Measurements from ENCODE around the gene RNF13.
A peak's percentile ranks its signal among the peaks of the same experiment; 100 is the strongest.
"Not testable (repeated sequence)": the region's sequence is repeated elsewhere in the genome, so short reads cannot be mapped to it uniquely, and the experiment has no call there.

The RNF13 gene

GRCh38 chr3:149902498-149903139 is 89.6 kb downstream of the RNF13 start:
- no peak for DNase-seq

DNA sequence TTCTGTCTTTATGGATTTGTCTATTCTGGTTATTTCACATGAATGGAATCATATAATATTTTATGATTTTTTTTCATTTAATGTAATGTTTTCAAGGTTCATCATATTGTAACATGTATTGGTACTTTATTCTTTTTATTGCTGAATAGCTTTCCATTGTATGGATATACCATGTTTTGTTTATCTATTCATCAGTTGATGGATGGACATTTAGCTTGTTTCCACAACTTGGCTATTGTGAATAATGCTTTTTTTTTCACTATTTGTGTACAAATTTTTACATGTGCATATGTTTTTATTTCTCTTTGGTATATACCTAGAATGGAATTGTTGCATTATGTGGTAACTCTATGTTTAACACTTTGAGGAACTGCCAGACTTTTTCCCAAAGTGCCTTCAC is 93.0 kb downstream of the RNF13 start:
- no peak for DNase-seq

- DNase-seq: no peak
Observed at GRCh38 chr3:149908424-149908957, 95.5 kb downstream of the RNF13 start.

DNA sequence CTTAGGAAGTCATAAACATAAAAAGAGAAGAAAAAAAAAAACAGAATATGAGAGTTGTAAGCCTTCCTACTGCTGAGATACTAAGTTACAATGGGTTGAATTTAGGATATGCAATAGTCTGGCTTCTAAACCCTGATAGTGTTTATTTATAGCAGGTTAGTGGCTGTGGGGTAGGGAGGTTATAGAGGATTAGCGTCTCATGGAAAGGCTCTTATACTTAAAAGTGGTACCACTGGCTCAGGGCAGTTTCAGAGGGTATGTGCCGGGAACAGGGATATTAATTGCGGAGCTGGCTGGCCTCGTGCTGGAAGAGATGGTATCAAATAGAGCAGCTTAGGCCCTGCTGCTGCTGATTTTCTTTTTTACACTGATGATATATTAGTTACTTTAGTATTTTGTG is 96.9 kb downstream of the RNF13 start:
- no peak for DNase-seq

DNA sequence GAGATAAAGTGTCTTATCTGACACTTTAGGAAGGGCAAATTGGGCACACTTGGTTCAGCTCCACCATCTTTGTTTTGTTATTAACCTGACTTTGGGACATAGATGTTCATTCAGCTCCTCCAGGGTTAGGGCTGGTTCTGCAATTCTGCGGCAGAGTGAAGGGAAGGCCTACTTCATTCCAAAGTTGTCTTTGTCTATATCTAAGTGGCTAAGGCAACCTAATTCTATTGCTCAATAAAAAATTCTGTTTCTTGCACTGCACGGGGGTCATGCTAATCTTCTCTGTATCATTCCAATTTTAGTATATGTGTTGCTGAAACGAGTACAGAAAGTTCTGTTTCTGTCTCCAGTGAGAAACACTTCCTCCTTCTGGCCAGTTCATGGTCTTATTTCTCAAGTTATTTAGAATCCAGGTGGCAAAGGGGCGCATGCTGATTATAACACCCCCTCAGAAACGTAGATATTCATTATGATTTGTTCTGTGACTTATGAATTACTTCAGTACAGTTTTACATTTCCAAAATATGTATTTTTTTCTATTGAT is 104.2 kb downstream of the RNF13 start:
- DNase-seq: no peak

DNA sequence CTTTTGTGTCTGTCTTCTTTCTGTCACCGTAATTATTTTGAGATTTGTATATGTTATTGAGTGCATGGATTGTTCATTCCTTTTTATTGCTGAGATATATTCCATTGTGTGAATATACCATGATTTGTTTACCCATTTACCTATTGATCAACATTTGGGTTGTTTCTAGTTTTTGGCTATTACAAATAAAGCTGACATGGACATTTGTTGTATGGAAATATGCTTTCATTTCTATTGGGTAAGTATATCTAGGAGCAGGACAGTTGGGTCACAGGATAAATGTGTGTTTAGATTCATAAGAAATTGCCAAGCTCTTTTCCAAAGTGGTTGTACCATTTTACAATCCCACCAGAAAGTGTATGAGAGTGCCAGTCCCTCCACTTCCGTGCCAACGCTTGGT is 106.5 kb downstream of the RNF13 start:
- no peak for DNase-seq

GRCh38 chr3:149920119-149920518 is 107.1 kb downstream of the RNF13 start:
- DNase-seq: no peak

DNA sequence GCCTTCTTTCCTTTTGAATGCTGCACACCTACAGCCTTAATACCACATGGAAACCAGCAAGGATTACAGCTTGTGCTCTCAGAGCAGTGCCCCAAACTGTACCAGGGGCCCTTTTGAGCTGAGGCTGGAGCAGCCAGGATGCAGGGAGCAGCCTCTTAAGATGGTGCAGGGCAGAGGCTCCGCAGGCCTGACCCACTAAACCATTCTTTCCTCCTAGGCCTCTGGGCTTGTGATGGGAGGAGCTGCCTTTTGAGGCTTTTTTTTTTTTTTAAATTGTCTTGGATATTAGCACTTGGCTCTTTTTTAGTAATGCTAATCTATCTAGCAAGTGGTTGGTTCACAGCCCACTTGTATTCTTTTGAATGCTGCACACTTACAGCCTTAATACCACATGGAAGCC is 120.0 kb downstream of the RNF13 start:
- no peak for DNase-seq

DNA sequence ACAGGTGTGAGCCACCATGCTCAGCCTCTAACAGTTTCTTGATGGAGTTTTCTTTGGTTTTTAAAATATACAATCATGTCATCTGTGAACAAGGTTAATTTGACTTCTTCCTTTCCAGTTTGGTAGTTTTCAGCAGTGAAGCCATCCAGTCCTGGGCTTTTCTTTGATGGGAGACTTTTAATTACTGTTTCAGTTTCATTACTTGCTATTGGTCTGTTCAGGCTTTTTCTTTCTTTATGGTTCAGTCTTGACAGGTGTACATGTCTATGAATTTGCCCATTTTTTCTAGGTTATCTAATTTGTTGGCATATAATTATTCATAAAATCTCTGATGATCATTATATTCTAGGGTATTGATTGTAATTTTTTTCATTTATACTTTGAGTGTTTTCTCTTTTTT is 120.8 kb downstream of the RNF13 start:
- no peak for DNase-seq

- no peak for DNase-seq
Observed at GRCh38 chr3:149934524-149934923, 121.5 kb downstream of the RNF13 start.

DNA sequence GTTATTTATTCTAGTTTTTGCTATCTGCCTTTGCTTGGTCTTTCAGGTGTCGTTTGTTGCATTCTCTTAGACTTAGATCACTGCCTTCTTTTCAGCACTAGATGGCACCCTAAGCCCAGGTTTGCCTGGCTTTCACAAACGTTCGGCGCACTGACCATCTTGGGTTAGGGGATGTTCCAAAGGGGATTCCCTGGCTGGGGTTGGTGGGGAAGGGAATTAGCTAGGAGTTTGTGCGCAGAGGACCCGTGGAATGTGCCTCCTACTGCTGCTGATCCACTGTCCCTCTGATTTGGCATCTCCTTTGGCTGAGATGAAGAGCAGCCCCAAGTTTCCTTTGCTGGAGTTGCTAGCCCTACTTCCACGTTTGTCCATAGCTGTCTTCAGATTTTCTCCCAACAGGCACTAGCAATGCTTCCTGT is 123.8 kb downstream of the RNF13 start:
- DNase-seq: peak; percentile 53

- DNase-seq: not testable (repeated sequence)
Observed at GRCh38 chr3:149938392-149939055, 125.5 kb downstream of the RNF13 start.

DNA sequence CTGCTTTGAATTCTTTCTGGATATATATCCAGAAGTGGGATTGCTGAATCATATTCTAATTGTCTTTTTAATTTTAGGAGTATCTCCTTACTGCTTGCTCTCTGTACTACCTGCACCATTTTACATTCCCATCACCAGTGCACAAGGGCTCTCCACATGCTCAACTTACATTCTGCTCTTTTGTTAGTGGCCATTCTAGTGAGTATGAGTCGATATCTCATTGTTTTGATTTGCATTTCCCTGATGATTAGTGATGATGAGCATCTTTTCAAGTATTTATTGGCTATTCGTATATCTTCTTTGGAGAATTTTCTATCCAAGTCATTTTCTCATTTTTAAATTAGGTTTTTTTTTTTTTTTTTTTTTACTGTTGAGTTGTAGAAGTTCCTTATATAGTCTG is 128.2 kb downstream of the RNF13 start:
- DNase-seq: no peak

DNA sequence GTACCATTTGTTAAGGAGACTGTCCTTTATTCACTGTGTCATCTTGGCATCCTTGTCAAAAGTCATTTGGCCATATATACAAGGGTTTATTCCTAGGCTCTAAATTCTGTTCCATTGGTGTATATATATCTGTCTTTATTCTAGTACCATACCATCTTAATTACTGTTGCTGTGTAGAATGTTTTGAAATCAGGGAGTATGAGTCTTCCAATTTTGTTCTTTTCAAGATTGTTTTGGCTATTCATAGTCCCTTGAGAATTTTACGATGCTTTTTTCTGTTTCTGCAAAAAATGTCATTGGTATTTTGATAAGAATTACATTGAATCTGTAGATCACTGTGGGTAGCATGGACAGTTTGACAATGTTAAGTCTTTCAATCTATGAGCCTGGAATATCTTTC is 128.9 kb downstream of the RNF13 start:
- DNase-seq: no peak

DNA sequence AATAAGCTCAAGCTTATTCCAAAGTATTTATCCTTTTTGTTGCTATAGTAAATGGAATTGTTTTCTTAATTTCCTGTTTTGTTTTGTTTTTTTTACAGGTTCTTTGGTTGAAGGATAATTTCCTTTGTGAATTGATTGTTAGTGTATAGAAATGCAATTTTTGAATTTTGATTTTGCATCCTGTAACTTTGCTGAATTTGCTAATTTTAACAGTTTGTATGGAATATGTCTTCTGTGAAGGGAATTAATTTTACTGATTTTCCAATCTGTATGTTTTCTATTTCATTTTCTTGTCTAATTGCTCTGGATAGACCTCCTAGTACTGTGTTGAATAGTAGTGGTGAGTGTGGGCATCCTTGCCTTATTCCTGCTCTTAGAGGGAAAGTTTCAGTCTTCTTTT is 129.4 kb downstream of the RNF13 start:
- no peak for DNase-seq

GRCh38 chr3:149943966-149944365 is 131.0 kb downstream of the RNF13 start:
- not testable (repeated sequence) for DNase-seq

- no peak for DNase-seq
Observed at GRCh38 chr3:149947231-149947630, 134.2 kb downstream of the RNF13 start.

GRCh38 chr3:149949181-149949580 is 136.2 kb downstream of the RNF13 start:
- DNase-seq: no peak

DNA sequence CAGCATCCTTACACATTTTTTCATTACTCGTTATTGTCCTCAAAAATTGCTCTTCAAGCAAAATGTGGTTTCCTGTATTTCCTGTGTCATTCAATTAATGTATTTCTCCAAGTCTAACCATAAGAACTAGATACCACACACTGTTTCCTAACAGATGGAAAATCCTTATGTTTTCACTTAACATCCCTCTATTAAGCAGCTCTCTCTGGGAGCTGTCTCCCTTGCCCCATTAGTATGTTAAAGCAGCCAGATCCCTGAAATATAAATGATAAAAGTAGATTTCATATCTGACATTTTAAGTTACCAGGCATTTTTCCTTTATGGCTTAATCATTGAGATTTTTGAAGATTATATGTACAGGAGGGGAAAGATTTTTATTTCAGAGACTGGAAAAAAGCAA is 141.8 kb downstream of the RNF13 start:
- no peak for DNase-seq

- no peak for DNase-seq
Observed at GRCh38 chr3:149955449-149955848, 142.4 kb downstream of the RNF13 start.

- no peak for DNase-seq
Observed at GRCh38 chr3:149957361-149958125, 144.5 kb downstream of the RNF13 start.

GRCh38 chr3:149958171-149958796 is 145.3 kb downstream of the RNF13 start:
- peak; percentile 60 for DNase-seq

DNA sequence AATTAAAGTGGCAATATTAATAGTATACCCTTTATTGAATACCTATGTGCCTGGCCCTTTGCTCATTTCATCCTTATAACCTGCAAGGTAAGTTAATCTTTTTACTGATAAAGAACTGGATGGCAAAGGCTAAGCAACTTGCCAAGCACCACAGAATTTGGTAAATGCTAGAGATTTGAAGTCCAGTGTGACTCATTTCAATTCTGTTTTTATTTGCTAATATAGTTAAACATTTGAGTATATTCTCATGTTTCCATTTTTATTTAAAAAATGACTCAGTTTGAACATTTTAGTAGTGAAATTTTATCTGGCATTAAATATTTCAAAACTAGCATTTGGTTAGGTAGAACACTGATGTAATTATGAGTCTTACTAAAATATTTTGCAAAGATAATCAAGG is 146.4 kb downstream of the RNF13 start:
- no peak for DNase-seq

All from activated CD4-positive, alpha-beta T cell treated with anti-CD3 and anti-CD28 coated beads, Interleukin-2, Interleukin-6, amounts not matched to agents 100 ng/mL and 50 ng/mL, durations not matched to agents 16 hours and 8 hours (primary cell).